HG02870 (cell line): ENCODE data around the gene FOXF1.

Source experiments
- ATAC-seq: cut with Tn5 transposase; IDR thresholded peaks from one replicate; pipeline ENCODE4 v1.9.1; 2021; ENCODE audit warnings: mild to moderate bottlenecking, moderate library complexity; ENCODE audit not compliant: unreplicated experiment

FOXF1 gene

DNA sequence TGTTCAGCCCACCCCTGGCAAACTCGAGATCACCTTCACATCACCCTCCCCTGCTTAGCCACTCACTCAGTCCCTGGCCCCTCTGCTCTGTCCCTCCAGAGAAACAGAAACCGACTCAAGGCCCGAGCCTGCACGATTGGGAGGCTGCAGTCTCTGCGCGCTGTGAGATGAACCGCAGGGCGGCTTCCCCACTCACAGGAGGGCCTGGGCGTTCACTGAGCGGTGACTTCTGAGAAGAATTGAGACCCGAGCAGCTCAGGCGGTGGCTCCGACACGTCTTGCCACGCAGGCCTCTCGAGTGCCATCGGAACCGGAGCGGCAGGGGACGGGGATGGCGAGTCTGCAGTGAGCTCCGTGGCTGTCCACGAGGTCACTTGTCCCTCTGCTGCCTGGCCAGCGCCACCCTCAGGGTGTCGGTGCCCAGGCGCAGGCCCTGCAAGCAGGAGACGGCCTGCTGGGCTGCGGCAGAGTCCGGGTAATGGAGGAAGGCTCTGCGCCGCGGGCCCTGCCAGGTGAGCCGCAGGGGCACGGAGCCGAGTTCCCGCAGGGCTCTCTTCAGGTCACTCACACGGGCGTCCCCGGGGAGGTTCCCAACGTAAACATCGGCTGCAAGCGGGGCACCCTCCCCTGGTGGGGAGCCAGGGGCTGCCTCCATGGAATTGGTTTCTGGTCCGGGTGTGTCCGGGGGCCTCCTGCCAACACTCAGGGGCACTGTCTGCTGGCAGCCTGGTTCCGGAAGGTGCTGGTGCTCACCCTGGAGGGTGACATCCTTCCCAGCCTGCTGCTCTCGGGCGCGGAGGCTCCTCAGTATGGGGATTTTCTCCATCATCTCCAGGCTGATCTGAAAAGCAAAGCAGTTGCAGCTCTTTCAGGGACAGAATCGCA is 21.6 kb downstream of the FOXF1 start:
- no peak for ATAC-seq

DNA sequence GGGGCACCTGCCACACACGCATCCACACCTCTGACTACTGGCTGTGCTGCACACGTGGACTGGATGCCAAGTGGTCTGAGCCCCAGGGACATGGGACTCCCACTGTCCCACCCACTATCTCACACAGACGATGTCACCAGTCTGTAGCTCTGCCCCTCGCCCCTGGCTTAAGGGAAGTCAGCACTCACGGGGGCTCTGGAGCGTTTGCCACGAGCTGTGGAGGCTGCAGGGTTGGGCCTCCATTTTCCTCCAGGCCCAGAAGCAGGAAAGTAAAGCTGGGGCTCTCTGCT is 22.1 kb downstream of the FOXF1 start:
- ATAC-seq, result no peak

GRCh38 chr16:86533076-86533475 is 22.7 kb downstream of the FOXF1 start:
- ATAC-seq, result no peak

DNA sequence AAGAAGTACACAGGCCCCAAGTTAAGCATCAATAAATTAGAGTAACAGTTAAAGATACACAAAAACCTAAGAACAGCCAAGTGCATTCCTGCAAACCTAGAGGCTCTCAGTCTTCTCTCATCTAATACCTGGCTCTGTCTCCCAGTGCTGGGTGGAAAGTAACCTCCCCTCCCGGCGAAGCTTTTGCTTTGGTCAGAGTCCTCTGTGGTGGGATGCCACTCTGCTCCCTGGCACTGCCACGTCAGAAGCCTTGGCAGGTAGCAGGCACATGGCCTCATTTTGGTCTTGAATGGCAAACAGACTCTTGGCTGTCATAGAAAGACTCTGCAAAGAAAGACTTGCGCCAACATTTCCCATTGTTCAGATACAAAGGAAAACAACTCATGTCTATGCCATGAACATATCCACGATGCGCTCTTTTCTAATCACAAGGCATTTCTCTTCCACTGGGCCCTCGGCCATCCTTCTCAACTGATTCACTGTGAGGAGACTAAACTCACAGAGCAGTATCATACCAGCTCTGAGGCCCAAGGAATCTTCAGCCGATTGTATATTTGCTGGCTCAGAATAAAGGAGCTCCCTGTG is 23.5 kb downstream of the FOXF1 start:
- no peak for ATAC-seq

GRCh38 chr16:86534779-86535615 is 24.7 kb downstream of the FOXF1 start:
- no peak for ATAC-seq

GRCh38 chr16:86536621-86537020 is 26.3 kb downstream of the FOXF1 start:
- no peak for ATAC-seq

DNA sequence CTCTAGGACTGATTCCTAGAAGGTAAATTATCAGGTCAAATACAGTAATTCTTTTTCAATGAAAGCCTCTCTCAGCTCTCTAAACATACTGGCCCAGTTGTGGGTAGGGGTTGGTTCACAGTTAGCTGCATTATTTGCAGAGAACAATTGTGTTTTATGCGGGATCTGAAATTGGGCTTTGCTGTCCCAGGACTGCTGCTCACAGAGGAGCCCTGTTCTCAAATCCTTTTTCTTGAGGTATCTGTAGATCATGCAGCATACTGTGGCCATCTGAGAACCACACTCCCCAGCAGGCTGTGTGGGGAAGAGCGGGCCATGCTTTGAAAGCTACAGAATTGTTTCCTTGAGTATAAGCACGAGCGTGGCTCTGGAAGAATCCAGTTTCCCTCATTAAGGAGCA is 27.2 kb downstream of the FOXF1 start:
- ATAC-seq, result no peak

- ATAC-seq, result no peak
Observed at GRCh38 chr16:86538196-86538780, 28.0 kb downstream of the FOXF1 start.

- ATAC-seq, result no peak
Observed at GRCh38 chr16:86540894-86541293, 30.6 kb downstream of the FOXF1 start.

- no peak for ATAC-seq
Observed at GRCh38 chr16:86541560-86541959, 31.2 kb downstream of the FOXF1 start.

- ATAC-seq, result no peak
Observed at GRCh38 chr16:86542756-86543750, 32.7 kb downstream of the FOXF1 start.

DNA sequence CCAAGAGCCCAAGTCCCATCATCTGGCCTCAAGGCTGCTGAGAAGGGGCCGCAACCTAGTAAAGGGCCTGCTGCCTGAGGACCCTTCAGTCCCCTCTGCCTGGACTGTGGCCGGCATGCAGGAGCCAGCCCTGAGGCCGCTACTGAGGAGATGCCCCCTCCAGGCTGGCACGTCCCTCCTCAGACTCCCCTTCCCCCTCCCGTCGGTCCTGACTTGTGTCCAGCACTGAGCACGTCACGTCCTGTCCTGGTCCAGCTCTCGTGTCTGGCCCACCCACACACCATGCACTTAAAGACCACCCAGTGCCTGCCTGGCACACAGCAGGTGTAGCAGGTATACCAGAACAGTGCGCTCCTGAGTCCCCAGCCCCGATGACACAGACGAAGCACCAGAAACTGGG is 35.2 kb downstream of the FOXF1 start:
- no peak for ATAC-seq

DNA sequence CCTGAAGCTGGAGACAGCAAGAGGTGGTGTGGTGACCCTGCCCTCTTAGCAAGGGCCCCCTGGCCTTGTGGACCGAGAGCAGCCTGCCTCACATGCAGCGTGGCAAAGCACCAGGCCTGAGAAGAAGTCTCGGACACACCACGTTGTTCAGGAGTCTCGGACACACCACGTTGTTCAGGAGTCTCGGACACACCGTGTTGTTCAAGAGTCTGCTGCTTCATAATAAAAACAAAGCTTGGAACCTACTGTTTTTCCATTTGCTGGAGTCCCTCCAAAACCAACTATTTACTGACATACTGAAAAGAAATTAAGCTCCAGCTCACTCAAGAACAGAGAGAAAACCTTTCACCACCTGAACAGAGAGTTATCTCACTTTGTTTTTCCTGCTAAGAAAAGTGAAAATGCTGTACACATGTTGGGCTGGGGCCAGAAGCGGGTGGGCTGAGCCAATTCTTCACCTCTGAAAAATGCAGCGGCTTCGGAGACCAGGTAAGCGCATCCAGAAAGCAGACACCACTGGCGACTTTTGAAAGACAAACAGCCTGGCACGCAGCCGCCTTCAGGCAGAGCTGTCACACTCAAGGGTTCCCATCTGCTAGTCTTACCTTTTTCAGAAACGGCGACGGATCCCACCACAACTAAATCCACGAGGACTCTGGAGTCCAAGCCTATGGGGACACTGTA is 35.8 kb downstream of the FOXF1 start:
- no peak for ATAC-seq

DNA sequence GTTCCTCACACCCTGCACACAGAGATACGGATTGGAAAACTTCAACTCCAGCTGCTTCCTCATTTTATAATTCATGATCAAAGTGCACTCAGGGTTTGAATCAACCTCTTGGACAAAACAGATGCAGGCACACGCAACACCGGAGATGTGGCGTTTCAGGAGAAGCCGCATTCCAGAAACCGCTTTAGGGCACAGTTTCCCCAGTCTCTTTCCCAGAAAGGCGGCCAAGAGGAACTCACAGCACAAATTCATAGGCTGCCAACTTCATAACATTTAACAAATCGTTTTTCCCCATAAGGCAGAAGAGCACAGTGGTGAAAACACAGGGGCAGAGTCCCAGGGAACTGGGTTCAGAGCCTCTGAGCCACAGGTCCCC is 36.3 kb downstream of the FOXF1 start:
- ATAC-seq, result no peak

DNA sequence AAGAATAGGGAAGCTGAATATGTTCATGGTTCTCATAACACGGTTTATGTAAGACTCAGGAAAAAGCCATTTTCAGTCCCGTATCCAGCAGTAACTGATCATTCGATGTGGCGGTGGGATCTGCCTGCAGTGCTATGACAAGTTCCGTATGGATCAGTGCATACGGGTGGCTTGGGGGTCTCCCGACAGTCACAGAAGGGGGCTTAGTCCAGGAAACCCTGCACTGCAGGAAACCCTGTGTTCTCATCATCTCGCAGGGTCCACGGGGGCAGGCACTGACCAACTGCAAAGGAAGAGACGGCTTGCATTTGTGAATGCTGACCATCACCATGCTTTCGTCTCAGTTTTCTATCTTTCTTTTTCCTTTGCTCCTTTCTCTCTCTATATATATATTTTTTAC is 37.0 kb downstream of the FOXF1 start:
- no peak for ATAC-seq

DNA sequence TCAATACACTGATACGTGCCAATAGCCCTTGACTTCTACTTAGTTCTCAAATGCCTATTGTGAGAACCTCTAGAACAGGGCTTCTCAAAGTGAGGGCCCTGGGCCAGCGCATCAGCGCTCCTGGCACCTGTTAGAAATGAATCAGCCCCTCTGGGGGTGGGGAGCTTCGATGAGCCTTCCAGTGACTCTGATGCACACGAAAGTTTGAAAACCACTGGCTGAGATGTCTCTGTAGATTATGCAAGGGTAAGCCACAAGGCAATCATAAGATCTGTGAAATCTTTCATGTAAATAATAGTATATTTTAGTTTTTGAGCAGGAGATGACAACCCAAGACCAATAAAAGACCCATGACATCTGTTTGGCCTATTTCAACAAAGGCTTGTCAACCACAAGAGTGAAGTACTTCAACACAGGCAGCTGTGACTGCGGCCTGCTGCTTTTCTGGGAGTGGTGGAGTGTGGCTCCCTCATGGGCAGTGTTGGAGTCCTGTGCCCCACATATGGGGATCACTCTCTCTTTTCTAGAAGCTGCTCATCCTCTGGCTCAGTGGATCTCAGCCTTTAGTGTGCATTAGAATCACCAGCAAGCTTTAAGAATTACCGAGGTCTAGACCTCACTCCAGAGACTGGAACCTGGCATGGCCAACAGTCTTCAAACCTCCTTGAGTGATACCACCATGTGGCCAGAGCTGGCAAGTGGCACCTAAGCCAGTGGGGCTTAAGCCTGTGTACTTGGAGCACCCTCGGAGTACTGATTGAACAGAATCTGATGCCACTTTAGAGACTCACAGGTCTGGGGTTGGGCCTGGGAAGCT is 39.0 kb downstream of the FOXF1 start:
- no peak for ATAC-seq

DNA sequence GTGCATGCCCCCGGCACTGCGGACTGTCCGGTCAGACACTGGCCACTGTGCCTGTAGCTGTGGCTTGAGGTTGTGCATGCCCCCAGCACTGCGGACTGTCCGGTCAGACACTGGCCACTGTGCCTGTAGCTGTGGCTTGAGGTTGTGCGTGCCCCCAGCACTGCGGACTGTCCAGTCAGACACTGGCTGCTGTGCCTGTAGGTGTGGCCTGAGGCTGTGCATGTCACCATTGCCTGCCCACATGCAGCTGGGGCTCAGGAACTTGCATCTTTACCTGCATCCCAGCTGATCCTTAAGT is 39.5 kb downstream of the FOXF1 start:
- ATAC-seq, result no peak

GRCh38 chr16:86550281-86550680 is 40.0 kb downstream of the FOXF1 start:
- no peak for ATAC-seq

DNA sequence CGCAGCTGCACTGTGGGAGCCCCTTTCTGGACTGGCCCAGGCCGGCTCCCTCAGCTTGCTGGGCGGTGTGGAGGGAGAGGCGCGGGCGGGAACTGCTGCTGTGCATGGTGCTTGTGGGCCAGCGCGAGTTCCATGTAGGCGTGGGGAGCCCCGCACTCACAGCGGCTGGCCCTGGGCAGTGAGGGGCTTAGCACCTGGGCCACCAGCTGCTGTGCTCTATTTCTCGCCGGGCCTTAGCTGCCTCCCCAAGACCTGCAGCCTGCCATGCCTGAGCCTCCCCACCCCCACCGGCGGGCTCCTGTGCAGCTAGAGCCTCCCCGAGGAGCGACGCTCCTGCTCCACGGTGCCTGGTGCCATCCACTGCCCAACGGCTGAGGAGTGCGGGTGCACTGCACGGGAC is 43.0 kb downstream of the FOXF1 start:
- no peak for ATAC-seq
